ENCODE data around the gene SLC25A25. TPM values are rescaled to one million over a fixed set of nuclear protein-coding genes. Genes with fewer than 3 reads are reported as not detected.

The SLC25A25 gene
- total and polyA plus RNA-seq, 4 donors, result 10.5 to 32.6 (median 24.5) TPM

DNA sequence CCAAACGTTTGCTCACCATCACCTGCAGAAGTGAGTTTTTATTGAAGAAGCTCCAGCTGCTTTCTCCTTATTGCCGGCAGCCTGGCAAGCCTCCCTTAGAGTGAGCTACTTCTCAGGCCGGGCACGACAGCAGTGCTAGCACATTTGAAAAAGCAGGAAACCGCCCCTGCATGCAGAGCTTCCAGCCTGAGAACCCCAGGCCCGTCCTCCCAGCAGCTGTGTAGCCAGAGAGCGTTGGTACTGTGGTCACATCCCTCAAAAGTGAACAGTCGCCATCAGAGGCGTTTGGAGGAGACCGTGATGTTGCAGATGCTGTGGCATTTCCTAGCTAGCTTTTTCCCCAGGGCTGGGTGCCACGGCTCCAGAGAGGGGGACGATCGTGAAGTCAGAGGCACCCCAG lies 23.5 kb downstream of the SLC25A25 start:
- Histone ChIP-seq H3K4me1 (ENCODE audit: control insufficient read depth in 5 of 5, insufficient read depth in 5 of 5, low read length in 5 of 5) (peaks cover 5 to 41% (median 25%) of the 10 kb centered on the region in 5 donors), H3K9ac (ENCODE audit: insufficient read depth in 1 of 2, low read length in 2 of 2) (no peak overlapping the region), H3K4me3 (no peak overlapping the region), H3K27me3 (ENCODE audit: control insufficient read depth in 3 of 3, insufficient read depth in 3 of 3, low read length in 2 of 3) (no peaks in the 10 kb centered on the region), H3K27ac (ENCODE audit: low read depth in 1 of 2, low read length in 1 of 2) (peak overlapping the region in 1 of 2 donors; percentile 52), H3K9me3 (ENCODE audit: control insufficient read depth in 4 of 4, insufficient read depth in 3 of 4, low read length in 3 of 4) (no peaks in the 10 kb centered on the region), H3K36me3 (ENCODE audit: control insufficient read depth in 4 of 4, insufficient read depth in 4 of 4, low read length in 4 of 4) (peaks cover 0 to 2% (median 0%) of the 10 kb centered on the region in 4 donors)
- no peak for ATAC-seq (ENCODE audit: insufficient read depth, low FRiP score)
- whole genome bisulfite sequencing, 2 donors, result 33 to 43% methylated on average over 13 of the region's 13 CpGs
- peak in 1 of 3 donors; percentile 21 for DNase-seq
- TF ChIP-seq, protein P1, sequence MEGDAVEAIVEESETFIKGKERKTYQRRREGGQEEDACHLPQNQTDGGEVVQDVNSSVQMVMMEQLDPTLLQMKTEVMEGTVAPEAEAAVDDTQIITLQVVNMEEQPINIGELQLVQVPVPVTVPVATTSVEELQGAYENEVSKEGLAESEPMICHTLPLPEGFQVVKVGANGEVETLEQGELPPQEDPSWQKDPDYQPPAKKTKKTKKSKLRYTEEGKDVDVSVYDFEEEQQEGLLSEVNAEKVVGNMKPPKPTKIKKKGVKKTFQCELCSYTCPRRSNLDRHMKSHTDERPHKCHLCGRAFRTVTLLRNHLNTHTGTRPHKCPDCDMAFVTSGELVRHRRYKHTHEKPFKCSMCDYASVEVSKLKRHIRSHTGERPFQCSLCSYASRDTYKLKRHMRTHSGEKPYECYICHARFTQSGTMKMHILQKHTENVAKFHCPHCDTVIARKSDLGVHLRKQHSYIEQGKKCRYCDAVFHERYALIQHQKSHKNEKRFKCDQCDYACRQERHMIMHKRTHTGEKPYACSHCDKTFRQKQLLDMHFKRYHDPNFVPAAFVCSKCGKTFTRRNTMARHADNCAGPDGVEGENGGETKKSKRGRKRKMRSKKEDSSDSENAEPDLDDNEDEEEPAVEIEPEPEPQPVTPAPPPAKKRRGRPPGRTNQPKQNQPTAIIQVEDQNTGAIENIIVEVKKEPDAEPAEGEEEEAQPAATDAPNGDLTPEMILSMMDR (IDR thresholded peaks at IDR 0.05; ENCODE audit: control extremely low read depth, extremely low read depth), result no peak

DNA sequence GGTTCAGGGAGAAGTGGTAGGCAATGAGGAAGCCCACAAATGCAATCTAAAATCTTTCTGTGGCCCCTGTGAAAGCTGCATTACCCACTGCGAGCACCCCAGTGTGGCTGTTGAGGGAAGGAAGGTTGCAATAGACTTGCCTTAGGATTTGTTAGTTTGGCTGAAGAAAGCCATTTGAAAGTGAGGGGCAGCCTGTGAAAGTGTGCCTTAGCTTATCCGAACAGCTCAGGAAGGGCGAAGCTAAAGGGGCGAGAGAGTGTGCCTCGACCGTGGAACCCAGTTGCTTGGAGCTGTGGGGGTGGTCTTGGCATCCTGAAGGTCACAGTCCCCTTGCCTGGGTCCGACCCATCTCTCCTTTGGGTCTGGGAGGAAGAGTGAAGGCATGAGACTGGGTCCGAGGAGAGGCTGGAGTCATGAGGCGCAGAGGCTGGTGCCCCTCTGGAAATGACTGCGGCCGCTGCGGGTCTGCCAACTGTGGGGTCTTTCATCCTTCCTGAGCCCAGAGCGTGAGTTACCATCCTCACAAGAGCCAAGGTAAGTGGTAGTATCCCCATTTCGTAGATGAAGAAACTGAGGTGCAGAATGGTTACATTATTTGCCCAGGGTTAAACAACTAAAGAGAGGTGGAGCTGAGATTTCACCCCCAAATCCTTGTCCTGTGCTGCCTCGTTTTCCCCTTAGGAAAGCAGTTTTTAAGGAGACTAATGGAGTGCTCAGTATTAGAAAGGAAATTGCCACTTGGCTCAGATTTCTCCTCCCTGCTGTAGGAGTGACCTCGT lies 24.4 kb downstream of the SLC25A25 start:
- Histone ChIP-seq H3K27me3 (ENCODE audit: control insufficient read depth in 3 of 3, insufficient read depth in 3 of 3, low read length in 2 of 3) (no peaks in the 10 kb centered on the region), H3K9me3 (ENCODE audit: control insufficient read depth in 4 of 4, insufficient read depth in 3 of 4, low read length in 3 of 4) (no peaks in the 10 kb centered on the region), H3K27ac (ENCODE audit: low read depth in 1 of 2, low read length in 1 of 2) (peak overlapping the region in 1 of 2 donors; percentile 64), H3K36me3 (ENCODE audit: control insufficient read depth in 4 of 4, insufficient read depth in 4 of 4, low read length in 4 of 4) (peaks cover 0 to 2% (median 0%) of the 10 kb centered on the region in 4 donors), H3K4me1 (ENCODE audit: control insufficient read depth in 5 of 5, insufficient read depth in 5 of 5, low read length in 5 of 5) (peaks cover 5 to 41% (median 25%) of the 10 kb centered on the region in 5 donors), H3K4me3 (no peak overlapping the region), H3K9ac (ENCODE audit: insufficient read depth in 1 of 2, low read length in 2 of 2) (peak overlapping the region in 1 of 2 donors; percentile 34)
- TF ChIP-seq, protein P1 (IDR thresholded peaks at IDR 0.05; ENCODE audit: control extremely low read depth, extremely low read depth), result no peak
- DNase-seq, result no peak
- ATAC-seq (ENCODE audit: insufficient read depth, low FRiP score), result no peak
- 79 to 88% methylated on average over 16 of the region's 16 CpGs for WGBS, 2 donors

DNA sequence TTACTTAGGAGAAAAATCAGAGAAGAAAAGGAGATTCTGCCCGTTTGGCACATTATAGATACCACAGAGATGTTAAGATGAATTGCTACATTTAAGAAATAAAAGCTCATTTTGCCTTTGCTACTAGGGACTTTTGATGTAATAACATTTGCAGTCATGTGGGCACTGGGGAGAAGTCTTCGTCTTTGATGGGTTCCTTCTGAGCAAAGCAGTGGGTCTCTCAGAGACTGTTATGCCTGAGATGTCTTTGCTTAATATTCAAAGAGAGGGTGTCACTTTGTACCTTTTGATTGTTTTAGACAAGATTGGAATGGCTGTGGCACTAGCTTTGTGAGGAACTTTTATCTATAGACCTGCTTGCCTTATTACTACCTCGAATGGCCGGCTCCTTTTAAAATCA lies 25.0 kb downstream of the SLC25A25 start:
- no peaks in the 10 kb centered on the region for H3K36me3 ChIP-seq (ENCODE audit: control insufficient read depth in 4 of 4, insufficient read depth in 4 of 4, low read length in 4 of 4)
- DNase-seq (no peak), ATAC-seq (ENCODE audit: insufficient read depth, low FRiP score) (no peak)
- peak overlapping the region in 1 of 2 donors; percentile 95 for H3K27ac ChIP-seq (ENCODE audit: low read depth in 1 of 2, low read length in 1 of 2)
- no peak overlapping the region for H3K4me3 ChIP-seq
- H3K9ac ChIP-seq (ENCODE audit: insufficient read depth in 1 of 2, low read length in 2 of 2), result peak overlapping the region in 1 of 2 donors; percentile 69
- H3K4me1 ChIP-seq (ENCODE audit: control insufficient read depth in 5 of 5, insufficient read depth in 5 of 5, low read length in 5 of 5), result peaks cover 5 to 47% (median 28%) of the 10 kb centered on the region in 5 donors
- TF ChIP-seq, protein P1 (IDR thresholded peaks at IDR 0.05; ENCODE audit: control extremely low read depth, extremely low read depth), result no peak
- no peaks in the 10 kb centered on the region for H3K27me3 ChIP-seq (ENCODE audit: control insufficient read depth in 3 of 3, insufficient read depth in 3 of 3, low read length in 2 of 3)
- 58 to 85% methylated on average over 4 of the region's 4 CpGs for WGBS, 2 donors
- no peaks in the 10 kb centered on the region for H3K9me3 ChIP-seq (ENCODE audit: control insufficient read depth in 4 of 4, insufficient read depth in 3 of 4, low read length in 3 of 4)

Data from lung (tissue), 12 donors.